ENCODE data around the gene BHMT2.

The BHMT2 gene

DNA sequence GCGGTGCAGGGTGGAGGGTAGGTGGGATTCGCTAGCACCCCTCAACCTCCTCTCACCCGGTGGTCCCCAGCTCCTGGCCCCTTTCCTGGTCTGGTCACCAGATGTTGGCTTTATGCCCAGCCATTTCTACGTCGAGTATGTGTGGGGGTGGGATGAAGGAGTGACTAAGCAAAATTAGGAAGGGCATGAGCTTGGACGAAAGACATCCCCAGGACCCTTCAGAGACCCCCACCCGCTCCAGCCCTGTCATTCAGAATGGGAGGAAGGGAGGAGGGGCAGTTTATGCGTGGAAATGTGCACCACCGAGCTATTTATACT lies 742 bp downstream of the BHMT2 start:
- DNase-seq: no peak

DNA sequence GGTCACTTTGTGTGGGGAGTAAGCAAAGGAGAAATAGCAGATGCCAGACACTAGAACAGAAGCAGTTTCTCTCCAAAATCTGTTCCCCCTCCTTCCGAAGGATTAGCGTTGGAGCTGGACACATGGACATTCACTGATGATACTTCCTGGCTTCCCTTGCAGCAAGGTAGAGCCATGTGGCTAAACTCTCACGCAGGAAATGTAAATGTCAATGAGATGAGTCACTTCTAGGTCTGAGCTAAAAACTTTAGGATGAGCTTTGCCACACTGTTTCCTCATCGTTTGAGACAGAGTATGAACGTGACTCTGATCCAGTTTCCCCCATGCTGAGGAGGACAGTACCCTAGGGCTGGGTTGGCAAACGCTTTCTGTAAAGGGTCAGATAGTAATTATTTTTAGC lies 5.1 kb downstream of the BHMT2 start:
- DNase-seq: no peak

- no peak for DNase-seq
These were observed 6.3 kb downstream of the BHMT2 start for GRCh38 chr5:79075646-79076426.

DNA sequence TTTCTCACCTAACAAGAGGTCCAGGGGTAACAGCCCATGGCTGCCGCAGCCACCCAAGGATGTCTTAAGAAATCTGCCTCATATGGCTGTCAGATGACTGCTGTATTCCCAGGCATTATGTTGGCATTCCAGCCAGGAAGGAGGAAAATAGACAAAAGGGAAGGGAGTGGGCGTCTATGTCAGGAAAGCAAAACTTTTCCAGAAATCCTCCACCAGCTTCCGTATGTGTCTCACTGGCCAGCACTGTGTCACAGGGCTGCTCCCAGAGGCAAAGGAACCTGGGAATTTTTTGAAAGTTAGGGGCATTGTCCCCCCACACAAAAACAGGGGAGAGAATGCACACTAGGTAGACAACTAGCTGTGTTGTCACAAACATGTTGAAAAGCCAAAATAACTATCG lies 7.3 kb downstream of the BHMT2 start:
- DNase-seq: no peak

DNA sequence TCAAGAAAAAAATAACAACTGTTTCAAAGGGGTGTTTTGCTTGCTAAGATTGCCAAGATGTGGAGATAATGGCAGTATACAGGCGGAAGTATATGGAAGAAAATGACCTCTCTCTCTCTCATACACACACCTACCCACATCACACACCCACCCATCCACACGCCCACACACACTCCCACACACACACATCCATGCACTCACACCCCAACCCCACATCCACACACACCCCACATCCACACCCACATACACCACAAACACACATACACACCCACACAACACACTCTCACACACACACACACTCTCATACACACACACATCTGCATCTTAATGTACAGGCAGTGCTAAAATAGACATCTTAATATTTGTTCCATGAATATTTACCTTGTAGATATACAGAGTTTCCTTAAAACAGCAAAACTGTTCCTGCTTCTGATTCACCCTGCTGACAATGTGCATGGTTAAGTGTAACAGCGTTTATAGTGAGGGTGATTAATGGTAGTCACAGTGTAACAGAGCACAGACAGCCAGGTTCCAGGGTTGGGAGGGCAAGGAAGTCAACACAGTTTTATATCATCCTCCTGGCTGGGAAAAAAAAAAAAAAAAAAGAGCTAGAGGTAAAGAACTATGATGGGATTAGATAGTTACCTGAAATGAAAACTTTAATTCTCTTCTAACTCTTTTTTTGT lies 8.3 kb downstream of the BHMT2 start:
- DNase-seq: no peak

DNA sequence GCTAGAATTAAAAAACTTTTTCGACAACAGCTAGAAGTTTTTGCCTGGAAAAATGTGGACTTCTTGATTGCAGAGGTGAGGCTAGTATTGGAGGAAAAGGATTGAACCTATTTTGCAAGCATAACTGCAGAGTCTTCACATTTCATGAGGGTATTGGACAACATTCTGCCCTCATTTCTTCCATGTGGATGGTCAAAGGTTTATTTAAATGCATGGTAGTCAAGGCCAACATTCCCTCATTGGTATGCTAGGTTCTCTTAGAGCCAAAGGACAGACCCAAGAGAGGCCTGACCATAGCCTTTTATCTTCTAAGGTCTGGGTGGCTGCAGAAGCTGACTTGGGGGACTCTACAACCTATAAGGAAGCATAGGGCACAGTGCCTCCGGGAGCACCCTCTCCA lies 11.2 kb downstream of the BHMT2 start:
- DNase-seq: no peak

GRCh38 chr5:79081779-79082178 lies 12.2 kb downstream of the BHMT2 start:
- DNase-seq: no peak

GRCh38 chr5:79086116-79086515 lies 16.5 kb downstream of the BHMT2 start:
- no peak for DNase-seq

DNA sequence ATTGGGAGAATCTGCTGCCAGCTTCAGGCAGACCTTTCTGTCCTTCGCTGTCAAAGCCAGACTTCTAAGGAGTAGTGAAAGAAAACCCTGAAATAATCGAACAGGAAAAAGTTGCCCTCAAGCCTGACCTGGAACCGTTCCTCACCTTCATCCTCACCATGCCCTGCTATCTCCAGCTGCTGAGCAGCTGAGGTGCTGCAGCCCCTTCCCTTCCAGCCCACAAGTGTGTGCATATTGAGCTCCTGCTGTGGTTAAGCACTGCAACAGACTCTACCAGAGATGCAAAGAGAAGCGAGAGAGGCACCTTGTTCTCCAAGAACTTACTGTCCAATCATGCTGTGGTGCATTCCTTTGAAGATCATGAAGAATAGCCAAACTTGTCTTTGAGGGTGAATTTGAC lies 18.9 kb downstream of the BHMT2 start:
- DNase-seq: no peak

DNA sequence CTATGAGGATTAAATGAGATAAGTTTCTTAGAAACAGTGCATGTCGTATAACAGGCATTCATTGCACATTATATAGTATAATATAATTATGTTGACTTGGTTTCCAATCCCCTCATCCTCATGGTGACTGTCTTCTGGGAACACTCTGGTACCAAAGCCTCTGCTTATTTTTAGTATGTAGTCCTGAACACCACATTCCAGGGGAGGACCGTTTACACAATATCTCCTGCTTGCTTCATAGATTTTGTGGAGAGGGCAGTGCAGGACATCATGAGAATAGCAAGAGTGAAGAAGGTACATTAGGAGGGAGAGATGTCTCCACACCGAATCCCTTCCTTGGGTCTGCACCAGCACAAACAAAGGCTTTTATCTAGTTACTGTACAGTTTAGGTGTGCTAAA lies 21.5 kb downstream of the BHMT2 start:
- no peak for DNase-seq

DNA sequence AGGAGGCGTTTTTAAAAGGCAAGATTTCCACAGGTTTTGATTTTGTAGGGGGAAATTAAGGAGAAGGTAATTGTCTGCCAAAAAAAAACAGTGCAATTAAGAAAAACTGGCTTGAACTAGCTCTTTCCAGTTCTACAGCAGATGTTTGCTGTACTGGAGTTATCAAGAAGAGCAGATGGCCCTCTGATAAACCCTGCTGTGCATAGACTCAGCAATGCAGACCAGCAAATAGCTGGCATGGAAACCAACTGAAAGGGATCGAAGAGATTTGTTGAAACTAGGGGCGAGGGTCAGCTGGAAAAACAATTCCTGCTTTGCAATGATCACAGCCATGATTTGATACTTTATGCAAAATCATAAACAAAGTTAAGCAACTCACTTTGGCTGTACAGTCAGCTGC lies 24.2 kb downstream of the BHMT2 start:
- DNase-seq: no peak

- no peak for DNase-seq
These were observed 36.3 kb downstream of the BHMT2 start for GRCh38 chr5:79105868-79106267.

DNA sequence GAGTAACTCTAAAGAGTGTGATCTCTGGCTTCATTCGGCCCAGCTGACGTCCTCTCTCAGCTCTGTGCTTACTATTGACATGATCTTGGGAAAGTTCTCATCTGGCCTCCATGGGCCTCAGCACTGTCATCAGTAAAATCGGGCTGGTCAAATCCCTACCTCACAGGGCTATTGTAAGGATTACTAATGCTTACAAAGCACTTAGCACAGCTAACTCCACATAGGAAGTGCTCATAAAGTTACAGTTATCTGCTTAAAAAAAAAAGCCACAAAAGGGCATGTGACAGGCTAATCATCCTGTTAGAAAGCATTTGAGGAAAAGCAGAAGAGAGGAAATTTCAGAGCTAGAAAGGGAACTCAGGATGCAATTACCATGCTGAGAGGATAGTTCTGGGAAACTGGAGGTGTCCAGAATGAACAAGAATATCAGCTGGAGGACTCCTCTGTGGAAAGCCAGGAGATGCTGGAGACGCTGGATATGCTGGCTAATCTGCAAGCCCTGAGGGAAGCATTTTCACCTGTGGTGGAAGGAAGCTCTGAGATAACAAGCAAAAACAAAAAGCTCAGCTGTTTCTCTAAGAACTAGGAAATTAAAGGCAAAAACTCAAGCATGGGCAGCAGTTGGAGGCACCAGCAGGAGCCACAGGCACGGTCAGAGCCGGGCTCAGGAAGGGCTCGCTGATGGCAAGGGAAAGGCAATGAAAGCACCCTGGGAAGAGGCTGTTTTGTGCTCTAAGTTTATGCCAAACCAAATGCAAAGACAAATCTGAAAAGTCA lies 37.6 kb downstream of the BHMT2 start:
- DNase-seq: no peak

DNA sequence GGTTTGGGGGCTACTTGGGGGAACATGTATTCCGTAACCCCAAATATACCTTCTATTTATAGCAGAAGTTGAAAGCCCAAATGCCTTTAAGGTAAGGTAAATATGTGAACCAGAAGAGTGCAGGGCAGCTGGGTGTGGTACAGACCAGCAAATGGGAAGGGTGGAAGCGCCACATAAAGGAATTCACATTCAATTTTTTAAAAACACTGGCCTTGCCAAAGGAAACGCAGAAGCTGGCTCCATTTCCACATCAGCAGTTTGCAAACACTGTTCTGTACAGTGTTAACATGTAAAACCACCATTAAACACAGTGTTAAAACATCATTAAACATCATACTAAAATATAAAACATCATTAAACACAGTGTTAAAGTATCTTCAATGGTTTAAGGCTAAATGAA lies 38.5 kb downstream of the BHMT2 start:
- DNase-seq: no peak

GRCh38 chr5:79108792-79109191 lies 39.2 kb downstream of the BHMT2 start:
- no peak for DNase-seq

GRCh38 chr5:79109527-79110492 lies 40.2 kb downstream of the BHMT2 start:
- DNase-seq: peak; percentile 56

GRCh38 chr5:79111387-79111959 lies 41.9 kb downstream of the BHMT2 start, which contains the start of gene BHMT:
TSS of gene BHMT (plus strand) at chr5:79111809. CDS start at chr5:79111886, 77 bp downstream.
- DNase-seq: no peak

- no peak for DNase-seq
These were observed 42.6 kb downstream of the BHMT2 start for GRCh38 chr5:79111960-79112702.

- no peak for DNase-seq
These were observed 43.1 kb downstream of the BHMT2 start for GRCh38 chr5:79112703-79113058.

DNA sequence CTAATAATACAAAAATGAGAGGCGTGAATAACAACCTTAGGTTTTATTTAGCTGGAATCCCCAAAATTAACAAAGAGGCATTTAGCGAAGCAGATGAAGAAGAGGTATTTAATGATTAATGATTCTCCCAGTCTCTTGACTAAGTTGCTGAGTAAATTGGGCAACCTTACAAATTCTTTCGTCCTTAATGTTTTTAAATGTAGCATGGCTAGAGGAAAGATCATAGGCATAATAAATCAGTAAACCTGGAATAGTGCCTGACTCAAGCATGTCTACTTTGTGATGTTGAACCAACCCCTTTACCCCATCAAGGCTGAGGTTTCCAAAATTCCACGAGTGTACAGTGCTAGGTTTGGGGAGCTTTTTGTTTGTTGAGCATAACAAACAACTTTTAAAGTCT lies 49.9 kb downstream of the BHMT2 start:
- no peak for DNase-seq

GRCh38 chr5:79120221-79120620 lies 50.7 kb downstream of the BHMT2 start:
- DNase-seq: no peak

DNA sequence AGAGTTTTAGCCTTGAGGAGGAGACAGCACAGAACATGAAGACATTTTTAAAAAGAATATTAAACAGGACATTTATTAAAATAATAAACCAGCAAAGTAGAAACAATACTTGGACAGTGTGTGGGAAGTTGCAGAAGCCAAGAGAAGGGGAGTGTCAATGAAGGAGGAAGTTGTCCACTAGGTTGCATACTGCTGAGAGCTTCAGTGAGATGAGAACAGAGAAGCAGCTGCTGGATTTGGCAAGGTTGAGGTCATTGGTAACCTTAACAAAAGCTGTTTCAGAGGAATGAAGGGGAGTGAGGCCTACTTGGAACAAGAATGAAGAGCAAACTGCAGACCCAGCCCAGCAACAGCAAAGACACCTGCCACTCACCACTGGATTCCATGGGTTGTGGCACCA lies 53.4 kb downstream of the BHMT2 start:
- DNase-seq: no peak
